Airway epithelial cell (primary cell): ENCODE data around the gene ITIH4. TPM values are rescaled to one million over a fixed set of nuclear protein-coding genes. Genes with fewer than 3 reads are reported as not detected.

Experiments used
- total RNA-seq: library from RNA; depleted of rRNA; stranded (reverse); fragments of >200 nt; gene quantifications from 2 replicates; pipeline ENCODE4 v1.2.3, GENCODE V29; 2015

The ITIH4 gene
- not detected in 2 replicates for total RNA-seq

GRCh38 chr3:52830535-52831258 lies at the start of gene ITIH4:
Gene ITIH4 (minus strand): TSS chr3:52830672. CDS start chr3:52830642, 30 bp downstream.

DNA sequence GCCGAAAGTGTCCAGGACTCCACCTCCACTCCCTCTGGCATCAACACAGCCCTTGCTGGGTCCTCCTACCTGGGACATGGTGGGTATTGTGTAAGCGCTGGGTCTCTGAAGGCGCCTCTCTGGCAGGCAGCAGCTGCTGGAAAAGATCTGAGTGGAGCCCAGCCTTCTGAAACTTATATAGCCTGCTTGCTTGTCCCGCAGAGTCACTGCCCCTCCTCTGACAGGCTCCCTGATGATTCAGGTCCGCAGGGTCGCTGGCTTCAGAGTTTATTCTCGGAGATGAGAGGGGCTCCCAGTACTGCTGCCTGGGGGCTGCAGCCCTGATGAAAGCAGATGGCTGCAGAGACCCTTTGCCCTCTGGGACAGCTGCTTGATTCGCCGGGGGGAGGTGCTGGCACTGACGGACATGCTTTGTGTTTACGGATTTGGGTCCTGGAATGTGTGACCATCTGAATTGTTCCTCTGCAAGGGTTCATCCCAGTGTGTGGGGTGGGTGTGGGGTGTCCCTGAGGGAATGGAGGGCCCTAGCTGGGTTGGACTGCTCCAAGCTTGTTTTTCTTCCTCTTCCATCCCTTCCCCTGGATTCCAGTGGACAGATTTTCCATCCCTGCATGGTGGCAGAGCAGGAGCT lies 4.5 kb upstream of the ITIH4 start, which contains the start of gene MUSTN1:
Gene MUSTN1, minus strand, starts transcription at position 149 of the 631 bp plus-strand sequence. Its CDS starts 71 bp downstream, at position 78.

GRCh38 chr3:52794612-52795099 lies 35.8 kb downstream of the ITIH4 start, which contains the start of gene ITIH3:
Gene ITIH3 (plus strand): TSS chr3:52794796. CDS start chr3:52794804, 8 bp downstream.

GRCh38 chr3:52777127-52777958 lies 53.1 kb downstream of the ITIH4 start, which contains the start of gene ITIH1:
Gene ITIH1 (plus strand): TSS chr3:52777599. CDS start chr3:52777616, 17 bp downstream.

GRCh38 chr3:52770496-52771333 lies 59.8 kb downstream of the ITIH4 start, which contains the start of gene NEK4:
Gene NEK4 (minus strand): TSS chr3:52770940. CDS start chr3:52770746, 194 bp downstream.

Other genes starting within 250 kb of the ITIH4 start
- gene PBRM1, start 144.8 kb downstream of the ITIH4 start, total RNA-seq, result 25.2 and 41.5 TPM in 2 replicates
- 91.3 and 106 TPM in 2 replicates for gene GNL3, start 144.6 kb downstream of the ITIH4 start, total RNA-seq
- gene GLT8D1, start 124.9 kb downstream of the ITIH4 start, total RNA-seq, result 50.4 and 59.9 TPM in 2 replicates
- 169 and 183 TPM in 2 replicates for gene SPCS1, start 124.6 kb downstream of the ITIH4 start, total RNA-seq
- 7.9 and 14.5 TPM in 2 replicates for gene NEK4, start 59.7 kb downstream of the ITIH4 start, total RNA-seq
- not detected in 2 replicates for gene ITIH1, start 53.1 kb downstream of the ITIH4 start, total RNA-seq
- not detected in 2 replicates for gene ITIH3, start 35.9 kb downstream of the ITIH4 start, total RNA-seq
- 0.79 TPM in 1 of 2 replicates, not detected in the other for gene MUSTN1, start 4.3 kb upstream of the ITIH4 start, total RNA-seq
- 11.9 and 13.8 TPM in 2 replicates for gene STIMATE, start 66.9 kb upstream of the ITIH4 start, total RNA-seq
- 3.5 and 5.6 TPM in 2 replicates for gene SFMBT1, start 215.4 kb upstream of the ITIH4 start, total RNA-seq